ENCODE data around the gene DCDC2.
"Not testable (repeated sequence)": the region's sequence is repeated elsewhere in the genome, so short reads cannot be mapped to it uniquely, and the experiment has no call there.

Gene DCDC2

DNA sequence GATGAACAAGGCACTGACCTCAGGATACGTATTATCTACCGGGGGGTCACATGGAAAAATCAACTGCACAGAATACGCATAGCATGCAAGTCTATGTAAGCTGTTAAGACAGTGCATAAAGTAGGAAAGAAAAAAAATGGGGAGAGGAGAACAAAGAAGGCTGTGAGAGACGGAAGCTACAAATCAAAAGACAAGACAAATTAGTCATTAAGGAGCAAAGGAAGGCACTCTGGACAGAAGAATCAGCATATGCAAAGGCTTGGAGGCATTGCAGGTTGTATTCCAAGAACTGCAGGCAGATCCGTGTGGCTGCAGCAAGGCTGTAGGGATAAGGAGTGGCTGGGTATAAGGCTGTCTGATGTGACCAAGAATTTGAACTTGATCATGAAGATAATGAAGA is 142.9 kb downstream of the DCDC2 start:
- TF ChIP-seq, protein P1, sequence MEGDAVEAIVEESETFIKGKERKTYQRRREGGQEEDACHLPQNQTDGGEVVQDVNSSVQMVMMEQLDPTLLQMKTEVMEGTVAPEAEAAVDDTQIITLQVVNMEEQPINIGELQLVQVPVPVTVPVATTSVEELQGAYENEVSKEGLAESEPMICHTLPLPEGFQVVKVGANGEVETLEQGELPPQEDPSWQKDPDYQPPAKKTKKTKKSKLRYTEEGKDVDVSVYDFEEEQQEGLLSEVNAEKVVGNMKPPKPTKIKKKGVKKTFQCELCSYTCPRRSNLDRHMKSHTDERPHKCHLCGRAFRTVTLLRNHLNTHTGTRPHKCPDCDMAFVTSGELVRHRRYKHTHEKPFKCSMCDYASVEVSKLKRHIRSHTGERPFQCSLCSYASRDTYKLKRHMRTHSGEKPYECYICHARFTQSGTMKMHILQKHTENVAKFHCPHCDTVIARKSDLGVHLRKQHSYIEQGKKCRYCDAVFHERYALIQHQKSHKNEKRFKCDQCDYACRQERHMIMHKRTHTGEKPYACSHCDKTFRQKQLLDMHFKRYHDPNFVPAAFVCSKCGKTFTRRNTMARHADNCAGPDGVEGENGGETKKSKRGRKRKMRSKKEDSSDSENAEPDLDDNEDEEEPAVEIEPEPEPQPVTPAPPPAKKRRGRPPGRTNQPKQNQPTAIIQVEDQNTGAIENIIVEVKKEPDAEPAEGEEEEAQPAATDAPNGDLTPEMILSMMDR (conservative IDR thresholded peaks at IDR 0.05; ENCODE audit: low read depth, low read length): no peak
- no peak overlapping the region for H3K4me3 ChIP-seq (ENCODE audit: low read length)
- DNase-seq (ENCODE audit: low read depth): no peak

DNA sequence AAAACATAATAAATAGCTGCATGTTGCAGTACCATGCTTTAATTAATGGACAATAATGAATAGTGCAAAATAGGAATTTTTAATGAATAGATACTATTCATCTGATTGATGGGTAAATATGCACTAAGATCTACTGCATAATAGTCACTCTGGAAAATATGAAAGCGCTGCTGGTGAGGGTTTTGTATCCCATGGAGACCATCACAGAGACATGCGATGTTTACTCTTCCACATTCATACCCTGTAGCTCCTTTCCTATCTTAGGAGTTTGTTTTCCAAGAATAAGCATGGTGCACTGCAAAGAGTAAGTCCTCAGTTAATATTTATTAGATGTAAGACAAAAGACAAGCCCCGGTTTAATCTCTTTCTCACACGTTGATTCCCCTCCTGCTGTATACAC is 150.4 kb downstream of the DCDC2 start:
- TF ChIP-seq, protein P1 (conservative IDR thresholded peaks at IDR 0.05; ENCODE audit: low read depth, low read length): no peak
- DNase-seq (ENCODE audit: low read depth): no peak
- no peak overlapping the region for H3K4me3 ChIP-seq (ENCODE audit: low read length)

DNA sequence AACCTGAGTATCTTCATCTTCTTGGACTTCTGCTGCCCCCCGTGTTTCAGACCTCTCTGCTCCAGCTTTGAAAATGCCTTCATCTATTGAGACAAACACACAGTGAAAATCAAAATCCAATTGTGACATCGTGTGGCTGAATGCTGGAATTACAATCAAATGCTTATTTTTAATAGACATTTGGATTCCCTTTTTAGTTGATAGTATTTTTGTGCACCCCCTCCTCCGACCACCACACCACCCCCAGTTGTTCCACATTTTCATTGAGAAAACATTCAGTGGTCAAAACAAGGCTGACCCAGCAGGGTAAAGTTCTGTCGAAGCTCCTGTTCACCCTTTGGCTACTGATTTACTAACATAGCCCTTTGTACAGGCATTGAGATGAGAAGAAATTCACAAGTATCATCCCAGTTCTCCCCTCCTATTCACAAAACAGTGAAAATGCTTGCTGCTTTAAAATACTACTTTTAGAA is 152.8 kb downstream of the DCDC2 start:
- H3K4me3 ChIP-seq (ENCODE audit: low read length): no peak overlapping the region
- TF ChIP-seq, protein P1 (conservative IDR thresholded peaks at IDR 0.05; ENCODE audit: low read depth, low read length): peak; percentile 57
- no peak for DNase-seq (ENCODE audit: low read depth)

DNA sequence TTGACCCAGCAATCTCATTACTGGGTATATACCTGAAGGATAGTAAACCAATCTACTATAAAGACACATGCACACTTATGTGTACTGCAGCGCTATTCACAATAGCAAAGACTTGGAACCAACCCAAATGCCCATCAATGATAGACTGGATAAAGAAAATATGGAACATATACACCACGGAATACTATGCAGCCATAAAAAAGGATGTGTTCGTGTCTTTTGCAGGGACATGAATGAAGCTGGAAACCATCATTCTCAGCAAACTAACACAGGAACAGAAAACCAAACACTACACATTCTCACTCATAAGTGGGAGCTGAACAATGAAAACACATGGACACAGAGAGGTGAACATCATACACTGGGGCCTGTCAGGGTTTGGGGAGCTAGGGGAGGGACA is 153.7 kb downstream of the DCDC2 start:
- DNase-seq (ENCODE audit: low read depth); H3K4me3 ChIP-seq (ENCODE audit: low read length): not testable (repeated sequence)

DNA sequence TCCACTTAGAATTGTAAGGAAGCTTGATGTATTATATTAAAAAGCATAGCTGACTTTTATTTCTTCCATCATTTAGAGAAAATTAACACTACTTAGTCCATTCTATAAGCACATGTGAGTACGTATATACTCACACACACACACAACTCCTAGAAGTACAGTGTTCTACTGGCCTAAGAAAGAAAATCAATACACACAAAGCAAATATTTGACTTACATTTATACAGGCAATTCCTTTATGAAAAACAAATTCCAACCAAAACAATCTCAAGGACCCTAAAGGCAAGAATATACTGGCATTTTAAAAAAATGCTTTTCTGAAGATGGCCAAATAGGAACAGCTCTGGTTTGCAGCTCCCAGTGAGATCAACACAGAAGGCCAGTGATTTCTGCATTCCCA is 160.0 kb downstream of the DCDC2 start:
- H3K4me3 ChIP-seq (ENCODE audit: low read length): no peak overlapping the region
- no peak for DNase-seq (ENCODE audit: low read depth)
- TF ChIP-seq, protein P1 (conservative IDR thresholded peaks at IDR 0.05; ENCODE audit: low read depth, low read length): no peak

DNA sequence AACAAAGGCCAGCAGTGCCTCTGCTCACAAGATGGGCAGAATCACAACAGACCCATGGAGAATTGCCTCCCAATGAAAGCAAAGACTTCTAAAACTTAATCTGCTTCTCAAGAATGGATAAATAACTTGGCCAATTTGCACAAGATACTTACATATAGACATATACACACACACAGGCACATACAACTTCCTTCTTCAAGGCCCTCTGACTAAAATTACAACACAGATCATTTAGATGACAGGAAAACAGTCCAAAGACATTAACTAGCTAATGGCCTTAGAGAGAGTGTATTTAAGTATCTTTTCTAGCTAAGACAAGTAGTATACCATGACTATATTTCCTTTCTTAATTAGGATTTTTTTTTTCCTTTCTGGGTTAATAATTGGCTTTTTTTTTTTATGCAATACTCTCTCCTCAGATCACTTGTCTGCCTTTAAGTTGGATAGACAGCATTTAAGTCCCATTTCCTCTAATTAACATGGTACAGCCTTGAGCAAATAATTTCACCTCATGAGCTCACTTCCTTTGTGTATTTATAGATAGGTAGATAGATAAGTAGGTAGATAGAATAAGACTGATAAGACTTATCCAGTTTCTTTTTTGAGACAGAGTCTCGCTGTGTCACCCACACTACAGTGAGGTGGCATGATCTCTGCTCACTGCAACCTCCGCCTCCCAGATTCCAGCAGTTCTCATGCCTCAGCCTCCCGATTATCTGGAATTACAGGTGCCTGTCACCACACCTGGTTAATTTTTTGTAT is 161.8 kb downstream of the DCDC2 start:
- DNase-seq (ENCODE audit: low read depth): no peak
- TF ChIP-seq, protein P1 (conservative IDR thresholded peaks at IDR 0.05; ENCODE audit: low read depth, low read length): no peak
- H3K4me3 ChIP-seq (ENCODE audit: low read length): no peak overlapping the region

DNA sequence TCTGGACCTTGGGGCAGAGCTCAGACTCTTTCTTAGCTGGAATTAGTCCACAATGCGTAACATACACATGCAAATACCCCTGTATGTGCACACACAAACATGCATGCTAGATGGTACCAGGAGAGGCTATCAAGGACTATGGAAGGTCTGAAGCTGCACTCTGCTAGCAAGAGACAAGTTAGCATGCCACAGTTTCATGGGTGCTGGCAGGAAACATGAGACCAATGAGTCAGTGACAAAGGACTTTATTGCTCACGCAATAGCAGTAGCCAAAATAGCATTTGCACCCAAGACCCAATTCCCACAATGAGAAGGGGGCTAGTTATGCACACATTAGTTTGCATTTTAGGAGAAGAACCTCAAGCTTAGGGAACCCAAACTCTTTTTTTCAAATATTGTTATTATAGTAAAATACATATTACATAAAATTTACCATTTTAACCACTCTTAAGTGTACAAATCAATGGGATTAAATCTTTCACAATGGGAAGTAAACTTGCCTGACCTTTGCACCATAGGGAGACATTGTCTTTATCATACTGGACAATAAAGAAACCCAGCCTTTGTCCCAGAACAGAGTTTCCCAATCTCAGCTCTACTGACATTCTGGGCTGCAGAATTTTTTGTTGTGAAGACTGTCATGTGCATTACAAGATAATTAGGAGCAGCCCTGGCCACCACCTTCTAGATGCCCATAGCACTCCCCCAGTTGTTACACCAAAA is 162.7 kb downstream of the DCDC2 start:
- no peak overlapping the region for H3K4me3 ChIP-seq (ENCODE audit: low read length)
- TF ChIP-seq, protein P1 (conservative IDR thresholded peaks at IDR 0.05; ENCODE audit: low read depth, low read length): no peak
- no peak for DNase-seq (ENCODE audit: low read depth)
